WTC11 (cell line): Measurements from ENCODE around the gene CAMTA1. TPM values are rescaled to one million over a fixed set of nuclear protein-coding genes. Genes with fewer than 3 reads are reported as not detected.

Experiments
- ATAC-seq: fragments of 200-7000 bp; cut with Tn5 transposase; 2 replicates; pipeline ENCODE4 v1.10.0; 2021; ENCODE audit warnings: mild to moderate bottlenecking, moderate library complexity
- CTCF ChIA-PET: fragments of 300-600 bp; sonication (Branson Sonifier 250); formaldehyde crosslinking; loops from one replicate; lab custom pipeline; 2021; ENCODE audit warnings: antibody characterized with exemption; lab: Charles Lee
- POLR2A ChIA-PET: fragments of 350-600 bp; sonication (Branson Sonifier 250); formaldehyde crosslinking; loops from one replicate; lab custom pipeline; 2021; ENCODE audit warnings: antibody characterized with exemption; lab: Charles Lee
- DNase-seq: peaks from one replicate; pipeline ENCODE4 v3.0.0; 2021; ENCODE audit warnings: low spot score
- H3K27ac Mint-ChIP-seq: 2 replicates; pipeline ENCODE4 v1.8.0; 2021; ENCODE audit warnings: mixed read lengths
- H3K27me3 Mint-ChIP-seq: 2 replicates; pipeline ENCODE4 v1.8.0; 2021; ENCODE audit warnings: low read depth, mild to moderate bottlenecking, moderate library complexity, mixed read lengths
- H3K36me3 Mint-ChIP-seq: 2 replicates; pipeline ENCODE4 v1.8.0; 2021; ENCODE audit warnings: mixed read lengths
- H3K4me1 Mint-ChIP-seq: 2 replicates; pipeline ENCODE4 v1.8.0; 2022; ENCODE audit warnings: mixed read lengths
- H3K4me3 Mint-ChIP-seq: 2 replicates; pipeline ENCODE4 v1.8.0; 2021; ENCODE audit warnings: mild to moderate bottlenecking, moderate library complexity, mixed read lengths
- H3K9me3 Mint-ChIP-seq: 2 replicates; pipeline ENCODE4 v1.8.0; 2021; ENCODE audit warnings: mixed read lengths
- ATF1 ChIP-seq: sonication (generic); formaldehyde crosslinking; IDR thresholded peaks from 2 replicates; pipeline ENCODE4 v1.8.1; 2023; ENCODE audit warnings: mild to moderate bottlenecking, moderate library complexity, missing genetic modification reagents
- CREM ChIP-seq: sonication (generic); formaldehyde crosslinking; IDR thresholded peaks from 2 replicates; pipeline ENCODE4 v1.8.1; 2022; ENCODE audit warnings: mild to moderate bottlenecking, missing genetic modification reagents, moderate library complexity
- E2F4 ChIP-seq: sonication (generic); formaldehyde crosslinking; IDR thresholded peaks from 2 replicates; pipeline ENCODE4 v1.8.1; 2022; ENCODE audit warnings: low read depth, mild to moderate bottlenecking, moderate library complexity, missing genetic modification reagents, borderline replicate concordance
- ELF4 ChIP-seq: sonication (generic); formaldehyde crosslinking; IDR thresholded peaks from 2 replicates; pipeline ENCODE4 v1.8.1; 2022; ENCODE audit warnings: low read depth, mild to moderate bottlenecking, moderate library complexity, missing genetic modification reagents
- ETV6 ChIP-seq: sonication (generic); formaldehyde crosslinking; IDR thresholded peaks from 2 replicates; pipeline ENCODE4 v1.8.1; 2022; ENCODE audit warnings: mild to moderate bottlenecking, missing genetic modification reagents
- FOXK1 ChIP-seq: sonication (generic); formaldehyde crosslinking; IDR thresholded peaks from 2 replicates; pipeline ENCODE4 v1.8.0; 2022; ENCODE audit warnings: mild to moderate bottlenecking, moderate library complexity, missing genetic modification reagents
- FOXP1 ChIP-seq: sonication (generic); formaldehyde crosslinking; IDR thresholded peaks from 2 replicates; pipeline ENCODE4 v1.8.0; 2022; ENCODE audit warnings: missing genetic modification reagents, mild to moderate bottlenecking, moderate library complexity, borderline replicate concordance
- GRHL2 ChIP-seq: fragments of 250-450 bp; sonication (Bioruptor Pico); IDR thresholded peaks from 2 replicates; pipeline ENCODE4 v1.8.0; 2022; ENCODE audit warnings: mild to moderate bottlenecking, moderate library complexity; ENCODE audit not compliant: insufficient replicate concordance, severe bottlenecking
- MAX ChIP-seq: sonication (generic); formaldehyde crosslinking; IDR thresholded peaks from 2 replicates; pipeline ENCODE4 v1.8.0; 2022; ENCODE audit warnings: mild to moderate bottlenecking, missing genetic modification reagents
- NFYB ChIP-seq: sonication (generic); formaldehyde crosslinking; conservative IDR thresholded peaks from 2 replicates; pipeline ENCODE4 v1.8.0; 2022; ENCODE audit warnings: low read depth, missing genetic modification reagents
- RELA ChIP-seq: sonication (generic); formaldehyde crosslinking; IDR thresholded peaks from 2 replicates; pipeline ENCODE4 v1.8.1; 2022; ENCODE audit warnings: missing genetic modification reagents, mild to moderate bottlenecking, borderline replicate concordance
- RORB ChIP-seq: fragments of 250-450 bp; sonication (Bioruptor Pico); IDR thresholded peaks from 2 replicates; pipeline ENCODE4 v1.9.0; 2021; ENCODE audit warnings: mild to moderate bottlenecking
- ZBTB21 ChIP-seq: sonication (generic); formaldehyde crosslinking; IDR thresholded peaks from 2 replicates; pipeline ENCODE4 v1.8.1; 2023; ENCODE audit warnings: mild to moderate bottlenecking, missing genetic modification reagents, borderline replicate concordance
- ZNF232 ChIP-seq: sonication (generic); formaldehyde crosslinking; IDR thresholded peaks from 2 replicates; pipeline ENCODE4 v1.8.0; 2022; ENCODE audit warnings: mild to moderate bottlenecking, missing genetic modification reagents
- ZSCAN18 ChIP-seq: fragments of 250-450 bp; sonication (Bioruptor Pico); IDR thresholded peaks from 2 replicates; pipeline ENCODE4 v2.1.2; 2022; ENCODE audit warnings: mild to moderate bottlenecking, moderate library complexity
- total RNA-seq: library from RNA; stranded (reverse); gene quantifications from 3 replicates; pipeline ENCODE4 v1.2.3, GENCODE V29; 2021
- TF ChIP-seq, protein P1 (sequence below): fragments of 250-450 bp; sonication (Bioruptor Pico); IDR thresholded peaks from 2 replicates; pipeline ENCODE4 v1.9.0; 2021; ENCODE audit warnings: mild to moderate bottlenecking, borderline replicate concordance
- TF ChIP-seq, protein P2 (sequence below): fragments of 250-450 bp; sonication (Bioruptor Pico); IDR thresholded peaks from 2 replicates; pipeline ENCODE4 v1.8.0; 2021; ENCODE audit warnings: mild to moderate bottlenecking
- TF ChIP-seq, protein P3 (sequence below): sonication (generic); formaldehyde crosslinking; IDR thresholded peaks from 2 replicates; pipeline ENCODE4 v1.8.0; 2022; ENCODE audit warnings: mild to moderate bottlenecking, missing genetic modification reagents

CAMTA1 gene
- total RNA-seq, 1 experiment from 2014 or later: 86.4 TPM

DNA sequence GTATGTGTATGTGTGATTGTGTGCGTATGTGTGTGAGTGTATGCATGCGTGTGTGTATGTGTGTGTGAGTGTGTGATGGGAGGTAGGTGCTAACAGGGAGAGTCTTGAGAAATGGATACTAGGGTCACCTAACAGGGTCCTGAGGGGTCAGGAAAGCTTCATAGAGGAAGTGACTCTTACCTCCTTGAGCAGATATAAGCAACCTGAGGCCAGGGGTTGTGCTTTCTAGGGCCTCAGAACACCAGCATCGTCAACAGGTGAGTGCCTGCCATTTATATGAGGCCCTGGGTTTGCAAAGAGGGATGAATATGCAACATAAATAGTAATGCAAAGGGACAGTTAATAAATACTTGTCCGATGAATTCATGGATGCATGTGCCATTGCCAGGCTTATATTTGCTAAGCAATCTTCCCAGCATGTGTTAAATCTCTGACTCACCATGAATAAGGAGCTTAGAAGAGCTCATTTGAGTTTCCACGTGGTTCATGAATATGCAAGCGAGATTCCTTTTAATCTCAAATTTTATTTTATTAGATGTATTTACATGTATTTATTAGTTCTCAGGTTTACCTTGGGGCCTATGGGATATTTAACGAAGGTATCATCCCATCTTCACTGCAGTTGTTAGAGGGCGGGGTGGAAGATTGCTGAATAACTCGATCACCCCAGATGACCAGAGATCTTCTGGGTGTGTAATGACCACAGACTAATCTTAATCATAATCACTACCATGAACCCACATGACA, 438.3 kb downstream of the CAMTA1 start:
- DNase-seq: no peak
- POLR2A ChIA-PET: no interaction called here
- Mint-ChIP-seq H3K4me3 (no peak overlapping the region), H3K27ac (no peak overlapping the region), H3K36me3 (no peaks in the 10 kb centered on the region), H3K9me3 (no peaks in the 10 kb centered on the region), H3K27me3 (no peaks in the 10 kb centered on the region), H3K4me1 (no peaks in the 10 kb centered on the region)
- TF ChIP-seq MAX (CRISPR knock-in tag) (no peak), ZNF232 (CRISPR knock-in tag) (no peak), ZSCAN18 (CRISPR knock-in tag) (no peak), RELA (no peak), ATF1 (CRISPR knock-in tag) (no peak), ELF4 (CRISPR knock-in tag) (no peak), ZBTB21 (CRISPR knock-in tag) (no peak), NFYB (CRISPR knock-in tag) (no peak), E2F4 (no peak), FOXK1 (CRISPR knock-in tag) (no peak), FOXP1 (CRISPR knock-in tag) (no peak), CREM (CRISPR knock-in tag) (no peak), RORB (CRISPR knock-in tag) (no peak), ETV6 (CRISPR knock-in tag) (no peak), GRHL2 (CRISPR knock-in tag) (no peak)
- TF ChIP-seq, protein P1, sequence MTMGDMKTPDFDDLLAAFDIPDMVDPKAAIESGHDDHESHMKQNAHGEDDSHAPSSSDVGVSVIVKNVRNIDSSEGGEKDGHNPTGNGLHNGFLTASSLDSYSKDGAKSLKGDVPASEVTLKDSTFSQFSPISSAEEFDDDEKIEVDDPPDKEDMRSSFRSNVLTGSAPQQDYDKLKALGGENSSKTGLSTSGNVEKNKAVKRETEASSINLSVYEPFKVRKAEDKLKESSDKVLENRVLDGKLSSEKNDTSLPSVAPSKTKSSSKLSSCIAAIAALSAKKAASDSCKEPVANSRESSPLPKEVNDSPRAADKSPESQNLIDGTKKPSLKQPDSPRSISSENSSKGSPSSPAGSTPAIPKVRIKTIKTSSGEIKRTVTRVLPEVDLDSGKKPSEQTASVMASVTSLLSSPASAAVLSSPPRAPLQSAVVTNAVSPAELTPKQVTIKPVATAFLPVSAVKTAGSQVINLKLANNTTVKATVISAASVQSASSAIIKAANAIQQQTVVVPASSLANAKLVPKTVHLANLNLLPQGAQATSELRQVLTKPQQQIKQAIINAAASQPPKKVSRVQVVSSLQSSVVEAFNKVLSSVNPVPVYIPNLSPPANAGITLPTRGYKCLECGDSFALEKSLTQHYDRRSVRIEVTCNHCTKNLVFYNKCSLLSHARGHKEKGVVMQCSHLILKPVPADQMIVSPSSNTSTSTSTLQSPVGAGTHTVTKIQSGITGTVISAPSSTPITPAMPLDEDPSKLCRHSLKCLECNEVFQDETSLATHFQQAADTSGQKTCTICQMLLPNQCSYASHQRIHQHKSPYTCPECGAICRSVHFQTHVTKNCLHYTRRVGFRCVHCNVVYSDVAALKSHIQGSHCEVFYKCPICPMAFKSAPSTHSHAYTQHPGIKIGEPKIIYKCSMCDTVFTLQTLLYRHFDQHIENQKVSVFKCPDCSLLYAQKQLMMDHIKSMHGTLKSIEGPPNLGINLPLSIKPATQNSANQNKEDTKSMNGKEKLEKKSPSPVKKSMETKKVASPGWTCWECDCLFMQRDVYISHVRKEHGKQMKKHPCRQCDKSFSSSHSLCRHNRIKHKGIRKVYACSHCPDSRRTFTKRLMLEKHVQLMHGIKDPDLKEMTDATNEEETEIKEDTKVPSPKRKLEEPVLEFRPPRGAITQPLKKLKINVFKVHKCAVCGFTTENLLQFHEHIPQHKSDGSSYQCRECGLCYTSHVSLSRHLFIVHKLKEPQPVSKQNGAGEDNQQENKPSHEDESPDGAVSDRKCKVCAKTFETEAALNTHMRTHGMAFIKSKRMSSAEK (CRISPR knock-in tag): no peak
- TF ChIP-seq, protein P2, sequence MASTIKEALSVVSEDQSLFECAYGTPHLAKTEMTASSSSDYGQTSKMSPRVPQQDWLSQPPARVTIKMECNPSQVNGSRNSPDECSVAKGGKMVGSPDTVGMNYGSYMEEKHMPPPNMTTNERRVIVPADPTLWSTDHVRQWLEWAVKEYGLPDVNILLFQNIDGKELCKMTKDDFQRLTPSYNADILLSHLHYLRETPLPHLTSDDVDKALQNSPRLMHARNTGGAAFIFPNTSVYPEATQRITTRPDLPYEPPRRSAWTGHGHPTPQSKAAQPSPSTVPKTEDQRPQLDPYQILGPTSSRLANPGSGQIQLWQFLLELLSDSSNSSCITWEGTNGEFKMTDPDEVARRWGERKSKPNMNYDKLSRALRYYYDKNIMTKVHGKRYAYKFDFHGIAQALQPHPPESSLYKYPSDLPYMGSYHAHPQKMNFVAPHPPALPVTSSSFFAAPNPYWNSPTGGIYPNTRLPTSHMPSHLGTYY (CRISPR knock-in tag): no peak
- TF ChIP-seq, protein P3, sequence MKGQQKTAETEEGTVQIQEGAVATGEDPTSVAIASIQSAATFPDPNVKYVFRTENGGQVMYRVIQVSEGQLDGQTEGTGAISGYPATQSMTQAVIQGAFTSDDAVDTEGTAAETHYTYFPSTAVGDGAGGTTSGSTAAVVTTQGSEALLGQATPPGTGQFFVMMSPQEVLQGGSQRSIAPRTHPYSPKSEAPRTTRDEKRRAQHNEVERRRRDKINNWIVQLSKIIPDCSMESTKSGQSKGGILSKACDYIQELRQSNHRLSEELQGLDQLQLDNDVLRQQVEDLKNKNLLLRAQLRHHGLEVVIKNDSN: no peak
- CTCF ChIA-PET: interaction anchor here (0.6 to 2.4 kb wide), 3 partner anchors 15 to 251 kb away, joined by 4 to 28 read pairs (median 7); no protein-coding TSS in a partner anchor
- ATAC-seq: no peak
